GM12891 (cell line): ENCODE results near the gene LMAN2L.

Experiments
- POLR2A ChIP-seq: IDR thresholded peaks from 2 replicates; pipeline ENCODE4 v1.6.1; 2011; ENCODE audit warnings: low read depth, low read length, control low read depth
- POLR2AphosphoS5 ChIP-seq: IDR thresholded peaks from 2 replicates; pipeline ENCODE4 v1.6.1; 2011; ENCODE audit warnings: low read depth, low read length, control low read depth
- POU2F2 ChIP-seq: IDR thresholded peaks from 2 replicates; pipeline ENCODE4 v1.6.1; 2011; ENCODE audit warnings: low read depth, mild to moderate bottlenecking, control low read depth, low read length, moderate library complexity
- SPI1 ChIP-seq: IDR thresholded peaks from 2 replicates; pipeline ENCODE4 v1.6.1; 2011; ENCODE audit warnings: low read depth, low read length, control low read depth
- TAF1 ChIP-seq: IDR thresholded peaks from 2 replicates; pipeline ENCODE4 v1.6.1; 2011; ENCODE audit warnings: low read depth, low read length, control low read depth

DNA sequence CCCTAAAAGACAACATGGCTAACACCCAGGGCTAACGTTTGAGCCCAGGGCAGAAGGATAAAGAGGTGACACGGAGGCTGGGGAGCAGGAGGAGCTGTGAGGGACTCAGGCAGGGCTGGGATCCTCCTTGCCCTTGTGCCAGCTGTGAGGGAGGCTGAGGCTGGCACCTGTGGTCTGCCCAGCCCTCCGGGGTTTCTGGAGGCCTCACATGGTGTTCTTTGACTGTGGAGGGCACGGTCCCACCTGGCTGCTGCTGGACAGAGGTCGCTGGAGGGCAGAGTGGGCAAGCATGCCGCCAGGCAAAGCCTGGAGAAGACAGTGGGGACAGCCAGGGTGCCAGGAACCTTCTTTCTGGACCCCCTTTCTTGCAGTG is 49.4 kb upstream of the LMAN2L start:
- TF ChIP-seq POLR2A = no peak
- no peak for TF ChIP-seq TAF1
- no peak for TF ChIP-seq POLR2AphosphoS5
- TF ChIP-seq SPI1 = no peak
- no peak for TF ChIP-seq POU2F2
